ENCODE measurements around the gene MAN2B2. TPM values are rescaled to one million over a fixed set of nuclear protein-coding genes. Genes with fewer than 3 reads are reported as not detected.

The MAN2B2 gene
- total RNA-seq, 1 experiment from 2014 or later = 8.5 TPM

DNA sequence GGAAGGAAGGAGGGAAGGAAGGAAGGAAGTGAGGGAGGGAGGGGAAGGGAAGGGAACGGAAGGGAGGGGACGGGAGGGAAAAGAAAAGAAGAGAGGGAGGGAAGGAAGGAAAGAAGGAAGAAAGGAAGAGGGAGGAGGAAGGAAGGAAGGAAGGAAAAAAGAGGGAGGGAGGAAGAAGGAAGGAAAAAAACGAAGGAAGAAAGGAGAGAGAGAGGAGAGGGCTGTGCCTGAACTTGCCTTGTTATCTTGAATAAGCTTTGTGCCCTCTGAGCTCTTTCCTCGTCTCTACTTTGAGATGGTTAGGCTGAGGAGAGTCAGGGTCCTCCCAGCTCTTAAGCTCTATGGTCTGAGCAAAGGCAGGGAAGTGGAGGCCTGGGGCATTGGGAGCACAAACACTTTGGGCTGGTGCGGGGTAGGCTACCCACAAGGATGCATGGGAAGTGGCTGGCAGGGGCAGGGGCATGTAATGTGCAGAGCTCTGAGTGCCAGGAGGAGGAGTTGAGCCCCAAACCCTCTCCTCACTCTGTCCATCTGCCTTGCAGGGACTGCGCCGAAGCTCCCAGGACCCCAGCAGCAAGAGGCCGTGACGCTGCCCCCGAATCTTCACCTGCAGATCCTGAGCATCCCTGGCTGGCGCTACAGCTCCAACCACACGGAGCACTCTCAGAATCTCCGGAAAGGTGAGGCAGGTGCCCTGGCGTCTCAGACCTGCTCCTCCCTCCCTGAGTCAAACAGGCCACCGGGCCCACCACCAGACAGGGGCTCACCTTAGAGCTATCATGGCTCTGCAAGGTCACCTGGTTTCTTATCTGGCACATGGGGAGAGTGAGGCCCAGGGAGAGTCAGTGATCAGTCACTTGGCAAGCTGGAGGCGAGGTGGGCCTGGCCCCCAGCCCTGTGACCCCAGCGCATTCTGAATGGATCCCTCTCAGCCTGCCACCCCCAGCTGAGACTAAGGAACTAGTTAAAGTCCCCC is 39.0 kb downstream of the MAN2B2 start:
- Histone ChIP-seq H3K4me2 (ENCODE audit: low read length) (no peak overlapping the region), H3K27ac (ENCODE audit: low read length) (no peak overlapping the region), H3K36me3 (ENCODE audit: low read depth, low read length) (no peaks in the 10 kb centered on the region), H2AFZ (ENCODE audit: low read length) (no peak overlapping the region), H3K79me2 (ENCODE audit: low read length) (no peaks in the 10 kb centered on the region), H3K9ac (ENCODE audit: low read length) (no peak overlapping the region), H3K4me1 (ENCODE audit: insufficient read depth, low read length) (no peaks in the 10 kb centered on the region), H3K27me3 (ENCODE audit: low read length) (no peaks in the 10 kb centered on the region), H3K9me3 (ENCODE audit: low read length) (no peaks in the 10 kb centered on the region), H4K20me1 (ENCODE audit: low read length) (no peaks in the 10 kb centered on the region), H3K9me2 (replicated peaks; ENCODE audit: low read length) (no peaks in the 10 kb centered on the region), H3K4me3 (ENCODE audit: low read length) (no peak overlapping the region), H3F3A (ENCODE audit: low read length, unreplicated experiment) (no peaks in the 10 kb centered on the region)
- BruUV-seq (replicated peaks) = no TSS peak
- ChIA-PET POLR2A (ENCODE audit: unreplicated experiment) (no interaction called here), CTCF (no interaction called here)
- ATAC-seq = no peak
- intact Hi-C loops (cut with micrococcal nuclease) = no loop called here
- no peak for TF ChIP-seq EZH2 (IDR thresholded peaks at IDR 0.05; ENCODE audit: low read length, unreplicated experiment)
- TF ChIP-seq, protein P1, sequence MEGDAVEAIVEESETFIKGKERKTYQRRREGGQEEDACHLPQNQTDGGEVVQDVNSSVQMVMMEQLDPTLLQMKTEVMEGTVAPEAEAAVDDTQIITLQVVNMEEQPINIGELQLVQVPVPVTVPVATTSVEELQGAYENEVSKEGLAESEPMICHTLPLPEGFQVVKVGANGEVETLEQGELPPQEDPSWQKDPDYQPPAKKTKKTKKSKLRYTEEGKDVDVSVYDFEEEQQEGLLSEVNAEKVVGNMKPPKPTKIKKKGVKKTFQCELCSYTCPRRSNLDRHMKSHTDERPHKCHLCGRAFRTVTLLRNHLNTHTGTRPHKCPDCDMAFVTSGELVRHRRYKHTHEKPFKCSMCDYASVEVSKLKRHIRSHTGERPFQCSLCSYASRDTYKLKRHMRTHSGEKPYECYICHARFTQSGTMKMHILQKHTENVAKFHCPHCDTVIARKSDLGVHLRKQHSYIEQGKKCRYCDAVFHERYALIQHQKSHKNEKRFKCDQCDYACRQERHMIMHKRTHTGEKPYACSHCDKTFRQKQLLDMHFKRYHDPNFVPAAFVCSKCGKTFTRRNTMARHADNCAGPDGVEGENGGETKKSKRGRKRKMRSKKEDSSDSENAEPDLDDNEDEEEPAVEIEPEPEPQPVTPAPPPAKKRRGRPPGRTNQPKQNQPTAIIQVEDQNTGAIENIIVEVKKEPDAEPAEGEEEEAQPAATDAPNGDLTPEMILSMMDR (conservative IDR thresholded peaks at IDR 0.05; ENCODE audit: low read depth, low read length) = no peak
- TF ChIP-seq EZH2phosphoT487 (IDR thresholded peaks at IDR 0.05; ENCODE audit: borderline replicate concordance, low read length) = no peak
- DNase-seq = no peak

DNA sequence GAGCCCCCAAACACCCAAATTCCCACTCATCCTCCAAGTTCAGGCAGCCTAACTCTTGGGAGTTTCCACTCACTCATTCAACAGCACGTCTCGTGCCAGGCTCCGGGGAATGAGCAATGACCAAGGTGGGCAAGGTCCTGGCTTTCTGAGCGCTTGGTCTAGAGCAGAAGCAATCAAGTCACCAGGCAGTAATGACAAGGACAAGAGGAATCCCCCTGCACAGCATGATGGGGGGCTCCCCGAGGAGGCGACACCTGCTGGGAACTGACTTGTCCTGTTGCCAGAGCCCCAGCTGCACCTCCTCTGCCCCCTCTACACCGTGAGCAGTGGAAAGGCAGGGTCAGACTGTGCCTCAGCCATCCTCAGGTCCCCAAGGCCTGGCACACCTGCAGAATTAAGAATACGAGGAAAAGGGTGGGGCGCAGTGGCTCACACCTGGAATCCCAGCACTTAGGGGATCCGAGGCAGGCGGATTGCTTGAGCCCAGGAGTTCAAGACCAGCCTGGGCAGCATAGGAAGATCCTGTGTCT is 39.8 kb downstream of the MAN2B2 start:
- H3K27ac ChIP-seq (ENCODE audit: low read length) = no peak overlapping the region
- H3K9me3 ChIP-seq (ENCODE audit: low read length) = no peaks in the 10 kb centered on the region
- no peaks in the 10 kb centered on the region for H3K27me3 ChIP-seq (ENCODE audit: low read length)
- H3K36me3 ChIP-seq (ENCODE audit: low read depth, low read length) = no peaks in the 10 kb centered on the region
- H3K79me2 ChIP-seq (ENCODE audit: low read length) = no peaks in the 10 kb centered on the region
- DNase-seq (no peak), ATAC-seq (no peak)
- intact Hi-C loops (cut with micrococcal nuclease) = no loop called here
- H2AFZ ChIP-seq (ENCODE audit: low read length) = no peak overlapping the region
- H3K9me2 ChIP-seq (replicated peaks; ENCODE audit: low read length) = no peaks in the 10 kb centered on the region
- H3K4me2 ChIP-seq (ENCODE audit: low read length) = no peak overlapping the region
- no peak for TF ChIP-seq EZH2 (IDR thresholded peaks at IDR 0.05; ENCODE audit: low read length, unreplicated experiment)
- no peak for TF ChIP-seq EZH2phosphoT487 (IDR thresholded peaks at IDR 0.05; ENCODE audit: borderline replicate concordance, low read length)
- TF ChIP-seq, protein P1 (conservative IDR thresholded peaks at IDR 0.05; ENCODE audit: low read depth, low read length) = no peak
- ChIA-PET CTCF (no interaction called here), POLR2A (ENCODE audit: unreplicated experiment) (no interaction called here)
- no peaks in the 10 kb centered on the region for H3F3A ChIP-seq (ENCODE audit: low read length, unreplicated experiment)
- H3K4me3 ChIP-seq (ENCODE audit: low read length) = no peak overlapping the region
- no TSS peak for BruUV-seq (replicated peaks)
- no peak overlapping the region for H3K9ac ChIP-seq (ENCODE audit: low read length)
- H3K4me1 ChIP-seq (ENCODE audit: insufficient read depth, low read length) = no peaks in the 10 kb centered on the region
- no peaks in the 10 kb centered on the region for H4K20me1 ChIP-seq (ENCODE audit: low read length)
